Ovary (tissue), 3 donors: Measurements from ENCODE around the gene TSPAN6.

ENCODE experiments used
- EP300 ChIP-seq: sonication (generic); formaldehyde crosslinking; IDR thresholded peaks from one replicate; pipeline ENCODE4 v1.6.1; 2017; ENCODE audit warnings: antibody characterized with exemption
- POLR2A ChIP-seq: fragments of 450-650 bp; IDR thresholded peaks from one replicate; pipeline ENCODE4 v1.6.1; 2017; ENCODE audit warnings: antibody characterized with exemption, mild to moderate bottlenecking, moderate library complexity
- TF ChIP-seq, protein P1 (sequence below), 3 donors: fragments of 450-650 bp in 2 of 3; fragments of 200-600 bp in 1 of 3; IDR thresholded peaks; one replicate each; pipeline versions ENCODE4 v1.5.1 to v1.8.0; 2016 to 2022; ENCODE audit warnings: antibody characterized with exemption in 3 of 3, mild to moderate bottlenecking in 1 of 3
- donor health status: DM: no; HTN: no; CAD: no.

DNA sequence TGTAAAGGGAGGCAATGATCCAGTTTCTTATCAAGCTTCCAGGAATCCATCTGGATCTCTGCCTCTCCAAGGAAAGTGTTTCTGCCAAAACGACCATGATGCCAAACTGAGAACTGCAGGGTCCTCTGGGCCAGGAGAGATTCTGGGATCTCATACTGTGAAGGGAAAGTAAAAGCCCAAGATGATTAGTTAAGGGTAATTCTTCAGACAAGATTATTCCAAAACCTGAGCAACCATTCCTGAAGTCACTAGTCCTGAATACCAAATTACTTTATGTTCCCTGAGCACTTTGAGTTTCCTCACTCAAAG, 49.3 kb upstream of the TSPAN6 start:
- TF ChIP-seq, protein P1, sequence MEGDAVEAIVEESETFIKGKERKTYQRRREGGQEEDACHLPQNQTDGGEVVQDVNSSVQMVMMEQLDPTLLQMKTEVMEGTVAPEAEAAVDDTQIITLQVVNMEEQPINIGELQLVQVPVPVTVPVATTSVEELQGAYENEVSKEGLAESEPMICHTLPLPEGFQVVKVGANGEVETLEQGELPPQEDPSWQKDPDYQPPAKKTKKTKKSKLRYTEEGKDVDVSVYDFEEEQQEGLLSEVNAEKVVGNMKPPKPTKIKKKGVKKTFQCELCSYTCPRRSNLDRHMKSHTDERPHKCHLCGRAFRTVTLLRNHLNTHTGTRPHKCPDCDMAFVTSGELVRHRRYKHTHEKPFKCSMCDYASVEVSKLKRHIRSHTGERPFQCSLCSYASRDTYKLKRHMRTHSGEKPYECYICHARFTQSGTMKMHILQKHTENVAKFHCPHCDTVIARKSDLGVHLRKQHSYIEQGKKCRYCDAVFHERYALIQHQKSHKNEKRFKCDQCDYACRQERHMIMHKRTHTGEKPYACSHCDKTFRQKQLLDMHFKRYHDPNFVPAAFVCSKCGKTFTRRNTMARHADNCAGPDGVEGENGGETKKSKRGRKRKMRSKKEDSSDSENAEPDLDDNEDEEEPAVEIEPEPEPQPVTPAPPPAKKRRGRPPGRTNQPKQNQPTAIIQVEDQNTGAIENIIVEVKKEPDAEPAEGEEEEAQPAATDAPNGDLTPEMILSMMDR (IDR thresholded peaks at IDR 0.05): no peak
- no peak for TF ChIP-seq POLR2A
- TF ChIP-seq EP300: no peak
